Measurements from ENCODE around the gene FASTK.

The FASTK gene

DNA sequence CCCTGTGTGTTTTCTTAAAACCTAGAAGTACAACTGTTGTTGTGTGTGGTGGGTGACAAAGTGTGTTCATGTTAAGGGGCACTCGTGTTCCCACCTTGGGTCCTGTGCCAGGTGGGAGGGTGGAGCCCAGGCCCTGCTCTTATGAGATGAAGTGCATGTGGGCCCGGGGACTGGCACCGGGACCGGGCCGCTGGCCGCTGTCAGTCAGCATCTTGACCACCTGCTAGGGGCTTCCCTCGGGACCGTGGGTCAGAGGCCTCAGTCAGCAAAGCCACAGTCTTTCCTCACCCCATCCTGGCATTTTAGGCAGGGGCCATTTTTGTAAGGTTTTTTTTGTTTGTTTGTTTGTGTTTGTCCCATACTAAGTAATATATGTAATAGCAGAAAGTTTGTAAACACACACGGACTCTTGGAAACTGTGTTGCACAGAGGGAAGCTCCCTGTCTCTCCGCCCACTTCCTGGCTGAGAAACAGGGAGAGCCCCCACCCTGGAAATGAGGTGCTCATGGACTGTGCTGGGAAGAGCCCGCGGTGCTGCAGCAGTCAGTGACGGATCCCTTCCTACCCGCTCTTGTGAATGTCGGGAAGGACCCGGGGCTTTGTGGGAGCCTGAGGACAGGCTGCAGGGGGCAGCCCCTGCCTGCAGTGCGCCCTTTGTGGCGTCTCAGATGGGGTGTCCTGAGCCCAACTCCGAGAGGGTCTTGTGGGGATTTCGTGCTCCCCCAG lies 19.0 kb upstream of the FASTK start:
- Histone ChIP-seq H2AFZ (ENCODE audit: low read length) (no peak overlapping the region), H3K9ac (ENCODE audit: low read depth, low read length, poor library complexity, severe bottlenecking) (no peak overlapping the region), H4K20me1 (ENCODE audit: insufficient read depth, low read length, poor library complexity, severe bottlenecking) (peaks cover 15% of the 10 kb centered on the region), H3F3A (ENCODE audit: low read depth) (no peaks in the 10 kb centered on the region), H3K9me2 (replicated peaks; ENCODE audit: low read depth, low read length) (no peaks in the 10 kb centered on the region), H3K4me2 (ENCODE audit: low read depth, low read length, poor library complexity, severe bottlenecking) (no peak overlapping the region), H3K4me3 (ENCODE audit: low read length, poor library complexity, severe bottlenecking) (no peak overlapping the region), H3K4me1 (ENCODE audit: insufficient read depth, low read length, poor library complexity, severe bottlenecking) (no peaks in the 10 kb centered on the region), H3K27me3 (ENCODE audit: insufficient read depth, low read length, poor library complexity, severe bottlenecking) (no peaks in the 10 kb centered on the region), H3K36me3 (ENCODE audit: insufficient read depth, low read length) (peaks cover 3% of the 10 kb centered on the region; the same call in 1 of the 2 replicates), H3K9me3 (ENCODE audit: insufficient read depth, low read depth, low read length) (no peaks in the 10 kb centered on the region), H3K79me2 (ENCODE audit: insufficient read depth, low read length) (peaks cover 41% of the 10 kb centered on the region; the same call in 1 of the 2 replicates)
- TF ChIP-seq EZH2phosphoT487 (IDR thresholded peaks at IDR 0.05; ENCODE audit: borderline replicate concordance), result no peak
- TF ChIP-seq, protein P1, sequence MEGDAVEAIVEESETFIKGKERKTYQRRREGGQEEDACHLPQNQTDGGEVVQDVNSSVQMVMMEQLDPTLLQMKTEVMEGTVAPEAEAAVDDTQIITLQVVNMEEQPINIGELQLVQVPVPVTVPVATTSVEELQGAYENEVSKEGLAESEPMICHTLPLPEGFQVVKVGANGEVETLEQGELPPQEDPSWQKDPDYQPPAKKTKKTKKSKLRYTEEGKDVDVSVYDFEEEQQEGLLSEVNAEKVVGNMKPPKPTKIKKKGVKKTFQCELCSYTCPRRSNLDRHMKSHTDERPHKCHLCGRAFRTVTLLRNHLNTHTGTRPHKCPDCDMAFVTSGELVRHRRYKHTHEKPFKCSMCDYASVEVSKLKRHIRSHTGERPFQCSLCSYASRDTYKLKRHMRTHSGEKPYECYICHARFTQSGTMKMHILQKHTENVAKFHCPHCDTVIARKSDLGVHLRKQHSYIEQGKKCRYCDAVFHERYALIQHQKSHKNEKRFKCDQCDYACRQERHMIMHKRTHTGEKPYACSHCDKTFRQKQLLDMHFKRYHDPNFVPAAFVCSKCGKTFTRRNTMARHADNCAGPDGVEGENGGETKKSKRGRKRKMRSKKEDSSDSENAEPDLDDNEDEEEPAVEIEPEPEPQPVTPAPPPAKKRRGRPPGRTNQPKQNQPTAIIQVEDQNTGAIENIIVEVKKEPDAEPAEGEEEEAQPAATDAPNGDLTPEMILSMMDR (conservative IDR thresholded peaks at IDR 0.05; ENCODE audit: low read length), result no peak

GRCh38 chr7:151095828-151096475 lies 15.3 kb upstream of the FASTK start:
- Histone ChIP-seq H3K4me1 (ENCODE audit: insufficient read depth, low read length, poor library complexity, severe bottlenecking) (no peaks in the 10 kb centered on the region), H2AFZ (ENCODE audit: low read length) (no peak overlapping the region), H3K9ac (ENCODE audit: low read depth, low read length, poor library complexity, severe bottlenecking) (no peak overlapping the region), H4K20me1 (ENCODE audit: insufficient read depth, low read length, poor library complexity, severe bottlenecking) (peaks cover 41% of the 10 kb centered on the region), H3K79me2 (ENCODE audit: insufficient read depth, low read length) (peaks cover 69% of the 10 kb centered on the region; the same call in 1 of the 2 replicates), H3K9me3 (ENCODE audit: insufficient read depth, low read depth, low read length) (no peaks in the 10 kb centered on the region), H3K36me3 (ENCODE audit: insufficient read depth, low read length) (no peaks in the 10 kb centered on the region), H3F3A (ENCODE audit: low read depth) (no peaks in the 10 kb centered on the region), H3K9me2 (replicated peaks; ENCODE audit: low read depth, low read length) (no peaks in the 10 kb centered on the region), H3K4me2 (ENCODE audit: low read depth, low read length, poor library complexity, severe bottlenecking) (no peak overlapping the region), H3K4me3 (ENCODE audit: low read length, poor library complexity, severe bottlenecking) (no peak overlapping the region), H3K27me3 (ENCODE audit: insufficient read depth, low read length, poor library complexity, severe bottlenecking) (no peaks in the 10 kb centered on the region)
- TF ChIP-seq, protein P1 (conservative IDR thresholded peaks at IDR 0.05; ENCODE audit: low read length), result no peak
- TF ChIP-seq EZH2phosphoT487 (IDR thresholded peaks at IDR 0.05; ENCODE audit: borderline replicate concordance), result no peak

- no peaks in the 10 kb centered on the region for H3K4me1 ChIP-seq (ENCODE audit: insufficient read depth, low read length, poor library complexity, severe bottlenecking)
- no peaks in the 10 kb centered on the region for H3K36me3 ChIP-seq (ENCODE audit: insufficient read depth, low read length)
- H3K4me3 ChIP-seq (ENCODE audit: low read length, poor library complexity, severe bottlenecking), result no peak overlapping the region
- no peaks in the 10 kb centered on the region for H3K9me3 ChIP-seq (ENCODE audit: insufficient read depth, low read depth, low read length)
- TF ChIP-seq EZH2phosphoT487 (IDR thresholded peaks at IDR 0.05; ENCODE audit: borderline replicate concordance), result no peak
- TF ChIP-seq, protein P1 (conservative IDR thresholded peaks at IDR 0.05; ENCODE audit: low read length), result peak; percentile 12; the same call in 1 of the 2 replicates
- H4K20me1 ChIP-seq (ENCODE audit: insufficient read depth, low read length, poor library complexity, severe bottlenecking), result peaks cover 42% of the 10 kb centered on the region
- no peaks in the 10 kb centered on the region for H3K27me3 ChIP-seq (ENCODE audit: insufficient read depth, low read length, poor library complexity, severe bottlenecking)
- H3K79me2 ChIP-seq (ENCODE audit: insufficient read depth, low read length), result peaks cover 70% of the 10 kb centered on the region; the same call in 1 of the 2 replicates
- H2AFZ ChIP-seq (ENCODE audit: low read length), result no peak overlapping the region
- H3K9me2 ChIP-seq (replicated peaks; ENCODE audit: low read depth, low read length), result no peaks in the 10 kb centered on the region
- H3K4me2 ChIP-seq (ENCODE audit: low read depth, low read length, poor library complexity, severe bottlenecking), result no peak overlapping the region
- no peak overlapping the region for H3K9ac ChIP-seq (ENCODE audit: low read depth, low read length, poor library complexity, severe bottlenecking)
- no peaks in the 10 kb centered on the region for H3F3A ChIP-seq (ENCODE audit: low read depth)
Observed at GRCh38 chr7:151095123-151095797, 14.7 kb upstream of the FASTK start.

Measured in Loucy (cell line).